GM10248 (cell line): Measurements from ENCODE around the gene ANKZF1.

Experiments
- CTCF ChIA-PET: fragments of 300-600 bp; sonication (Branson Sonifier 250); formaldehyde crosslinking; extraction: SDS; loops from one replicate; lab custom pipeline; 2021; ENCODE audit warnings: antibody characterized with exemption; lab: Yijun Ruan, JAX
- POLR2A ChIA-PET: fragments of 350-650 bp; sonication (Branson Sonifier 250); formaldehyde crosslinking; extraction: SDS; loops from one replicate; lab custom pipeline; 2020; ENCODE audit warnings: antibody characterized with exemption; lab: Yijun Ruan, JAX
- DNase-seq: peaks from one replicate; pipeline ENCODE4 v3.0.0; 2012; ENCODE audit errors: extremely low spot score
- CTCF ChIP-seq: IDR thresholded peaks from 2 replicates; pipeline ENCODE4 v1.5.1; 2012; ENCODE audit warnings: mild to moderate bottlenecking, low read depth; ENCODE audit errors: extremely low read depth, missing control alignments, control extremely low read depth

ANKZF1 gene

GRCh38 chr2:219225350-219225749 is 4.3 kb upstream of the ANKZF1 start:
- TF ChIP-seq CTCF = no peak
- CTCF ChIA-PET = no interaction called here
- POLR2A ChIA-PET = no interaction called here

GRCh38 chr2:219228041-219228910 is 1.3 kb upstream of the ANKZF1 start:
- ChIA-PET CTCF (interaction anchor here (1.2 to 3.3 kb wide), 3 partner anchors 17 to 67 kb away, joined by 3 to 15 read pairs (median 6); partner anchors contain the start of genes GLB1L and STK16), POLR2A (interaction anchor here (1.0 to 1.3 kb wide), 2 partner anchors 21 to 59 kb away, joined by 3 to 5 read pairs; no protein-coding TSS in a partner anchor)
- TF ChIP-seq CTCF = no peak

More at GRCh38 chr2:219225350-219225749, 4.3 kb upstream of the ANKZF1 start:
- DNase-seq = no peak

GRCh38 chr2:219228911-219229304 is 698 bp upstream of the ANKZF1 start:
- CTCF ChIA-PET = interaction anchor here (1.2 to 3.3 kb wide), 4 partner anchors 17 to 67 kb away, joined by 3 to 15 read pairs (median 4); partner anchors contain the start of gene STK16
- no peak for TF ChIP-seq CTCF
- no peak for DNase-seq
- POLR2A ChIA-PET = interaction anchor here (1.3 kb wide), 1 partner anchor 20 kb away, joined by 5 read pairs; no protein-coding TSS in a partner anchor

More at GRCh38 chr2:219228041-219228910, 1.3 kb upstream of the ANKZF1 start:
- DNase-seq = no peak

GRCh38 chr2:219230059-219230540 is 494 bp downstream of the ANKZF1 start:
- no peak for TF ChIP-seq CTCF
- ChIA-PET CTCF (interaction anchor here (0.7 to 1.8 kb wide), 11 partner anchors 10 to 71 kb away, joined by 3 to 13 read pairs (median 4); partner anchors contain the start of genes STK16, TUBA4A and TUBA4B), POLR2A (interaction anchor here (0.6 to 1.6 kb wide), 2 partner anchors 11 to 24 kb away, joined by 3 to 4 read pairs; partner anchors contain the start of gene ZFAND2B)
- peak; percentile 48 for DNase-seq

- no peak for TF ChIP-seq CTCF
- POLR2A ChIA-PET = interaction anchor here (0.6 kb wide), 1 partner anchor 19 kb away, joined by 6 read pairs; the partner anchor contains the start of gene TUBA4B
- CTCF ChIA-PET = interaction anchor here (1.0 to 1.8 kb wide), 3 partner anchors 12 to 64 kb away, joined by 4 read pairs; partner anchors contain the start of gene SLC23A3
- no peak for DNase-seq
Measured at GRCh38 chr2:219234331-219234730, 4.7 kb downstream of the ANKZF1 start.

GRCh38 chr2:219243291-219243761 is 13.7 kb downstream of the ANKZF1 start:
- TF ChIP-seq CTCF = no peak
- CTCF ChIA-PET = interaction anchor here (1.2 to 6.4 kb wide), 2 partner anchors 11 to 52 kb away, joined by 3 to 27 read pairs; no protein-coding TSS in a partner anchor
- DNase-seq = no peak
- POLR2A ChIA-PET = no interaction called here
